H1 (cell line): Measurements from ENCODE around the gene ADAT3. TPM values are rescaled to one million over a fixed set of nuclear protein-coding genes. Genes with fewer than 3 reads are reported as not detected.
A peak's percentile ranks its signal among the peaks of the same experiment; 100 is the strongest.

Experiments used
- BRCA1 ChIP-seq: IDR thresholded peaks from 2 replicates; pipeline ENCODE4 v1.6.1; 2012; ENCODE audit warnings: low read depth, low read length, improper control_type of control experiment
- CREB1 ChIP-seq: IDR thresholded peaks from 2 replicates; pipeline ENCODE4 v1.6.1; 2012; ENCODE audit warnings: inconsistent platforms
- CTCF ChIP-seq, 3 experiments: IDR thresholded peaks; 1 replicate in 2 of 3; 2 replicates in 1 of 3; pipeline versions ENCODE4 v1.5.1 to v1.6.1; 2011; ENCODE audit warnings: low read length in 3 of 3, mild to moderate bottlenecking in 3 of 3, inconsistent platforms in 2 of 3, low read depth in 1 of 3, moderate library complexity in 1 of 3; ENCODE audit not compliant: insufficient read depth in 1 of 3; ENCODE audit errors: control extremely low read depth in 1 of 3
- EP300 ChIP-seq, 2 experiments: IDR thresholded peaks; 1 replicate in 1 of 2; 2 replicates in 1 of 2; pipeline ENCODE4 v1.6.1; 2011 to 2012; ENCODE audit warnings: low read depth in 2 of 2, low read length in 2 of 2, mild to moderate bottlenecking in 2 of 2, borderline replicate concordance in 1 of 2, inconsistent platforms in 1 of 2, moderate library complexity in 1 of 2
- EZH2 ChIP-seq: fragments of 200-600 bp; sonication (generic); IDR thresholded peaks from 2 replicates; pipeline ENCODE4 v1.7.1; 2012; ENCODE audit warnings: low read depth, mild to moderate bottlenecking, moderate library complexity, low read length, inconsistent platforms; ENCODE audit not compliant: severe bottlenecking
- GTF2F1 ChIP-seq: IDR thresholded peaks from 2 replicates; pipeline ENCODE4 v1.6.1; 2012; ENCODE audit warnings: low read depth, low read length, improper control_type of control experiment, borderline replicate concordance
- JUN ChIP-seq: IDR thresholded peaks from 2 replicates; pipeline ENCODE4 v1.6.1; 2011; ENCODE audit warnings: low read depth, mild to moderate bottlenecking, improper control_type of control experiment, low read length
- KDM4A ChIP-seq: IDR thresholded peaks from one replicate; pipeline ENCODE4 v1.7.1; 2012; ENCODE audit warnings: low read depth, mild to moderate bottlenecking, moderate library complexity, low read length, inconsistent platforms; ENCODE audit not compliant: severe bottlenecking
- MAFK ChIP-seq: IDR thresholded peaks from 2 replicates; pipeline ENCODE4 v1.6.1; 2012; ENCODE audit warnings: low read depth, mild to moderate bottlenecking, improper control_type of control experiment, low read length
- SIRT6 ChIP-seq: IDR thresholded peaks from one replicate; pipeline ENCODE4 v1.7.1; 2012; ENCODE audit warnings: low read length, inconsistent platforms
- SP1 ChIP-seq: IDR thresholded peaks from 2 replicates; pipeline ENCODE4 v1.6.1; 2011; ENCODE audit warnings: low read depth, low read length
- SP2 ChIP-seq: IDR thresholded peaks from 2 replicates; pipeline ENCODE4 v1.6.1; 2012; ENCODE audit warnings: mild to moderate bottlenecking, low read length, inconsistent platforms
- TCF12 ChIP-seq: IDR thresholded peaks from 2 replicates; pipeline ENCODE4 v1.6.1; 2011; ENCODE audit warnings: low read depth, mild to moderate bottlenecking, low read length
- ZNF274 ChIP-seq: IDR thresholded peaks from 2 replicates; pipeline ENCODE4 v1.7.0; 2012; ENCODE audit warnings: low read length, borderline replicate concordance; ENCODE audit errors: extremely low read depth
- polyA plus RNA-seq, 7 experiments: library from polyadenylated mRNA; depleted of rRNA in 3 of 7; stranded (reverse) in 5 of 7; unstranded in 2 of 7; fragments of >200 nt in 5 of 7; fragments of 200-250 nt in 2 of 7; gene quantifications; 1 replicate in 5 of 7; 2 replicates in 1 of 7; 4 replicates in 1 of 7; pipeline versions ENCODE4 v1.2.1 to v1.2.3, GENCODE V29; 2011 to 2013; ENCODE audit warnings: missing spikeins in 2 of 7, mixed read lengths in 2 of 7
- total RNA-seq: library from RNA; stranded (reverse); fragmentation: NEBNext Ultra II Directional; extraction: Animal tissue kit (Norgen Biotek cat#: 25700); gene quantifications from 2 replicates; pipeline ENCODE4 v1.2.1, GENCODE V29; 2021
- TF ChIP-seq, protein P1 (sequence below): IDR thresholded peaks from 2 replicates; pipeline ENCODE4 v1.6.1; 2012; ENCODE audit warnings: inconsistent platforms

Gene ADAT3
- total and polyA plus RNA-seq, 2 of the 8 experiments (the other 6 are each of a cell fraction or from before 2014, with no cell fraction given), result 5.4 to 10.8 TPM

- peak; percentile 74 to 88 (median 80) for TF ChIP-seq CTCF (IDR thresholded peaks at IDR 0.05; ENCODE audit: control extremely low read depth in 1 of 3, insufficient read depth in 1 of 3, low read depth in 1 of 3, low read length in 3 of 3)
- no peak for TF ChIP-seq JUN
- no peak for TF ChIP-seq MAFK
- no peak for TF ChIP-seq EZH2
- no peak for TF ChIP-seq SP1
- TF ChIP-seq SIRT6, result no peak
- no peak for TF ChIP-seq ZNF274
- no peak for TF ChIP-seq GTF2F1
- TF ChIP-seq, protein P1, sequence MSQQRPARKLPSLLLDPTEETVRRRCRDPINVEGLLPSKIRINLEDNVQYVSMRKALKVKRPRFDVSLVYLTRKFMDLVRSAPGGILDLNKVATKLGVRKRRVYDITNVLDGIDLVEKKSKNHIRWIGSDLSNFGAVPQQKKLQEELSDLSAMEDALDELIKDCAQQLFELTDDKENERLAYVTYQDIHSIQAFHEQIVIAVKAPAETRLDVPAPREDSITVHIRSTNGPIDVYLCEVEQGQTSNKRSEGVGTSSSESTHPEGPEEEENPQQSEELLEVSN, result no peak
- TF ChIP-seq KDM4A, result no peak
- no peak for TF ChIP-seq EP300 (IDR thresholded peaks at IDR 0.05; ENCODE audit: borderline replicate concordance in 1 of 2, low read depth in 2 of 2, low read length in 2 of 2)
- TF ChIP-seq TCF12, result no peak
- no peak for TF ChIP-seq BRCA1
- no peak for TF ChIP-seq SP2
- TF ChIP-seq CREB1, result peak; percentile 12
These were observed 40.6 kb upstream of the ADAT3 start (continued) for GRCh38 chr19:1864480-1865171.
